HFFc6 (cell line): ENCODE data around the gene AKT1. TPM values are rescaled to one million over a fixed set of nuclear protein-coding genes. Genes with fewer than 3 reads are reported as not detected.
"Not testable (repeated sequence)": the region's sequence is repeated elsewhere in the genome, so short reads cannot be mapped to it uniquely, and the experiment has no call there.

Source experiments
- DNase-seq: peaks from one replicate; pipeline ENCODE4 v3.0.0-alpha.2; 2018
- H3K27ac Mint-ChIP-seq: 2 replicates; pipeline ENCODE4 v1.8.0; 2020; ENCODE audit warnings: mild to moderate bottlenecking, mixed read lengths
- H3K27me3 Mint-ChIP-seq: 2 replicates; pipeline ENCODE4 v1.8.0; 2021; ENCODE audit warnings: mild to moderate bottlenecking, moderate library complexity, mixed read lengths; ENCODE audit not compliant: insufficient read depth
- H3K36me3 Mint-ChIP-seq: 2 replicates; pipeline ENCODE4 v1.8.0; 2021; ENCODE audit warnings: low read depth, mixed read lengths
- H3K4me1 Mint-ChIP-seq: 2 replicates; pipeline ENCODE4 v1.8.0; 2020; ENCODE audit warnings: low read depth, mixed read lengths
- H3K4me3 Mint-ChIP-seq: 2 replicates; pipeline ENCODE4 v1.8.0; 2020; ENCODE audit warnings: mild to moderate bottlenecking, moderate library complexity, mixed read lengths
- H3K9me3 Mint-ChIP-seq: 2 replicates; pipeline ENCODE4 v1.8.0; 2020; ENCODE audit warnings: mild to moderate bottlenecking, mixed read lengths
- CTCF ChIP-seq: fragments of 200-600 bp; sonication (generic); IDR thresholded peaks from 2 replicates; pipeline ENCODE4 v1.5.0; 2021; ENCODE audit warnings: antibody characterized with exemption, mild to moderate bottlenecking
- total RNA-seq, 6 experiments: library from RNA; stranded (reverse); fragmentation: NEBNext Ultra II Directional; extraction: Animal tissue kit (Norgen Biotek cat#: 25700); gene quantifications; 2 replicates in 1 of 6; 3 replicates in 5 of 6; pipeline ENCODE4 v1.2.3, GENCODE V29; 2021

The AKT1 gene
- total RNA-seq, 6 experiments from 2014 or later: 164 to 191 (median 173) TPM

- no peak for DNase-seq
- no peak for TF ChIP-seq CTCF
- no peaks in the 10 kb centered on the region for H3K36me3 Mint-ChIP-seq
- H3K4me1 Mint-ChIP-seq: peaks cover 12% of the 10 kb centered on the region
- no peak overlapping the region for H3K4me3 Mint-ChIP-seq
- H3K27ac Mint-ChIP-seq: no peak overlapping the region
- peaks cover 23% of the 10 kb centered on the region for H3K27me3 Mint-ChIP-seq
- peaks cover 7% of the 10 kb centered on the region for H3K9me3 Mint-ChIP-seq
Measured at GRCh38 chr14:104732931-104733681, 62.4 kb downstream of the AKT1 start.

DNA sequence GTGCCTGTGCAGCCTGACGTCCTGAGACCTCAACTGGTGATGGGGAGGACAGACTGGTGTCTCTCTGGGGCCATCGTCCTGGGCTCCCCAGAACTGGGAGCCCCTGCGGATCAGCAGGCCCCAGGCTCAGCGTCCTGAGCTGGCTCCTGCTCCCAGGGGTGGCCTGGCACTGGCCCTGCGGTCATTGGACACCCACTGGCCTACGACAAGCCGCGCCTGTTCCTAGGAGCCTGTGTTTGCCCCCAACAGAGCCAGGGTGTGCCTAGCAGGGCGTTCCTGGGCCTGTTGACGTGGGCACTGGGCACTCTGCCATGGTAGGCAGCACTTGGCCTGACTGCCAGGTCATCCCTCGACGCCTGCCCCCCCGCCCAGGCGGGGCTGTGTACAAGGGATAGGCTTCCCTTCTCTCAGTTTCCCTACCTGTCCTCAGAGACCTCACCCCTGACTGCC is 63.2 kb downstream of the AKT1 start:
- H3K27me3 Mint-ChIP-seq: peaks cover 23% of the 10 kb centered on the region
- H3K27ac Mint-ChIP-seq: no peak overlapping the region
- H3K36me3 Mint-ChIP-seq: no peaks in the 10 kb centered on the region
- no peak for DNase-seq
- peaks cover 12% of the 10 kb centered on the region for H3K4me1 Mint-ChIP-seq
- H3K4me3 Mint-ChIP-seq: no peak overlapping the region
- peaks cover 7% of the 10 kb centered on the region for H3K9me3 Mint-ChIP-seq
- no peak for TF ChIP-seq CTCF

DNA sequence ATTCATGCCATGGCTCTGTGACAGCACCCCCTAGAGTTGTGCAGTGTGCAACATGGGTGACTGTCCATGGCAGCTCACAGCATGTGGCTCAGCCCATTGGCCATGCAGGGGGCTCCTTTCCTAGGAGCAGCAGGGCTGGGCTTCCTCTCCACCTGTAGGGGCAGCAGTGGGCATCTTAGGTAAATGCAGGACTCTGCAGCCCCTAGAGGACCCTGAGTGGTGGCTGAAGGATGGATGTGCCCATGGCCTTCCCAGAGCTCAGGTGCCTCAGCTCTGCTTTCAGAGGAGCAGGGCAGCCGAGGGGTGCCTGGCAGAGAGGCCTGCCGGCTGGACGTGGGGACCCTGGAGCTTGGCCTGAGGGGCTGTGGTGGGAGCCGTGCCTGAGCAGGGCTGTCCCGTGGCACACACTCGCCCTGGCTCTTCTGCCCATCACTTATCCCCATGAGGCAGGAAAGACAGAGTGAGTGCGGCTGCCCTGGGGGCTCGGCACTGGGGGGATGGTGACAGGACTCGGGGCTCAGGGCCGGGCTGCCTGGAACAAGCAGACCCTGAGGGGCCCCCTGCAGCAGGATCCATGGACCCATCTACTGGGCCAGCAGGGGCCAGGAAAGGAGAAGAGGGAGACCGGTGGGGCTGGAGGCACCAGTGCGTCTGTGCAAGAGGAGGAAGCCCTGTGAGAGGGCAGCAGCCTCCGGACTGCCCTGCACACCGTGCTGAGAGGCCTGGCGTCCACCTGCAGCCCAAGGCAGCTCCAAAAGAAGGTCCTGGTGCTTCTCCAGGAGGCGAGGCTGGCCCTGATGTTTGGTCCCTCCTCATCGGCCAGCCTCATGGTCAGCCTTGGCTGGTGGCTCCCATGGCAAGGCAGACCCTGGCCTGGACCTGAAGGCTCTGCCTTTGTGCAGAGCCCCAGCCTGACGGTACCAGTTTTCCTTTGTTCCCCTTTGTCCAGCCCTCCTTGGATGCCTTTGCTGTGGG is 63.9 kb downstream of the AKT1 start:
- no peak overlapping the region for H3K4me3 Mint-ChIP-seq
- peak; percentile 16 for DNase-seq
- peaks cover 11% of the 10 kb centered on the region for H3K4me1 Mint-ChIP-seq

DNA sequence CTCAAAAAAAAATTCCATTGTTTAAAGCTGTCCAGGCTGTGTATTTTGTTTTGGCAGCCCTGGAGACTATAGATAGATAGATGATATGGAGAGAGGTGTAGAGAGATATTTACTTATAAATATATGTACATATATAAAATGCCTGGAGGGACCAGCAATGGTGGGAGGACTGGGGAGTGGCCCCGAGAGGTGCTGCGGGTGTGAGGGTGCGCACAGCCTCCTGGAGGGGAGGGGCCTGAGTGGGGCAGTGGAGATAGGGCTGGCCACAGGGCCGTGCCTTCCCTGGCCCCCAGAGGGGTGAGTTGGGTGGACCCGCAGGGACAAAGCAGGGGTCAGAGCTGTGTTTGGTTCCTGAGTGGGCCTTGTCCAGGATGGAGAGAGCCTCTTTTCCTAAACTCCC is 65.1 kb downstream of the AKT1 start:
- H3K4me3 Mint-ChIP-seq: no peak overlapping the region
- no peak overlapping the region for H3K27ac Mint-ChIP-seq
- DNase-seq: no peak
- peaks cover 7% of the 10 kb centered on the region for H3K9me3 Mint-ChIP-seq
- peaks cover 26% of the 10 kb centered on the region for H3K27me3 Mint-ChIP-seq
- H3K36me3 Mint-ChIP-seq: no peaks in the 10 kb centered on the region
- no peak for TF ChIP-seq CTCF
- H3K4me1 Mint-ChIP-seq: no peaks in the 10 kb centered on the region; the same call in 1 of the 2 replicates

More for the DNA sequence above, 63.9 kb downstream of the AKT1 start:
- H3K27me3 Mint-ChIP-seq: peaks cover 24% of the 10 kb centered on the region
- TF ChIP-seq CTCF: peak; percentile 73
- no peak overlapping the region for H3K27ac Mint-ChIP-seq
- H3K9me3 Mint-ChIP-seq: peaks cover 7% of the 10 kb centered on the region
- no peaks in the 10 kb centered on the region for H3K36me3 Mint-ChIP-seq

DNA sequence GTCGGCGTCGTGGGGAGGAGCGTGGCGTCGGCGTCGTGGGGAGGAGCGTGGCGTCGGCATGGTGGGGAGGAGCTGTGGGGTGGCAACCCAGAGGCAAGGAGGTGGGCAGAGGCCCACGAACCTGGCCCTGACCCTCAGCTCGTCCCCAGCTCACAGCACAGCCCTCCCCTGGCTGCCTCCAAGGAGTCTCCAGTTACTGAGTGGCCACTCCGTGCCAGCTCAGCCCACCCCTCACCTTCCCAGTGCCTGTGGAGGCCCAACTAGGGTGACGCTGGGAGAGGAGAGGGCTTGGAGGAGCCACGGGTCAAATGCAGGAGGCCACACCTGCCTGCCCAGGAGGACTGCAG is 65.7 kb downstream of the AKT1 start:
- Mint-ChIP-seq H3K27me3 (peaks cover 31% of the 10 kb centered on the region), H3K4me1 (no peaks in the 10 kb centered on the region), H3K27ac (no peak overlapping the region), H3K36me3 (no peaks in the 10 kb centered on the region), H3K4me3 (no peak overlapping the region), H3K9me3 (peaks cover 7% of the 10 kb centered on the region)
- DNase-seq: no peak
- TF ChIP-seq CTCF: no peak

DNA sequence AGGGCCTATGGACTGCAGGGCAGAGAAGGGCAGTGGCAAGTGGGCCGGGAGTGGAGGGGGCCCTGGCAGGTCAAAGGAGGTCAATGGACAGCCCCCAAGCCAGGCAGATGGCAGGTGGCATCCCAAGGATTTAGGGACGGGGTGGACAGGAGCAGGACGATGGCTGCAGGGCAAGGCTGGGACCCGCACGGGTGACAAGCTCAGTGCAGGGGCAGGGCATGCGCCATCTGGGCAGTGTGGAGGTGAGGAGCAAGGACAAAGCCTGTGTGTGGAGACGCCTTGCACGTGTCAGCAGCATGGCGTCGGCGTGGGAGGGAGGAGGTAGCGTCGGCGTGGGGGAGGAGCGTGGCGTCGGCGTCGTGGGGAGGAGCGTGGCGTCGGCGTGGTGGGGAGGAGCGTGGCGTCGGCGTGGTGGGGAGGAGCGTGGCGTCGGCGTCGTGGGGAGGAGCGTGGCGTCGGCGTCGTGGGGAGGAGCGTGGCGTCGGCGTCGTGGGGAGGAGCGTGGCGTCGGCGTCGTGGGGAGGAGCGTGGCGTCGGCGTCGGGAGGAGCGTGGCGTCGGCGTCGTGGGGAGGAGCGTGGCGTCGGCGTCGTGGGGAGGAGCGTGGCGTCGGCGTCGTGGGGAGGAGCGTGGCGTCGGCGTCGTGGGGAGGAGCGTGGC is 66.2 kb downstream of the AKT1 start:
- not testable (repeated sequence) for H3K4me1 Mint-ChIP-seq, H3K36me3 Mint-ChIP-seq, H3K9me3 Mint-ChIP-seq, DNase-seq
- peak overlapping the region; percentile 64; the same call in 1 of the 2 replicates for H3K4me3 Mint-ChIP-seq
- peak overlapping the region; percentile 29; the same call in 1 of the 2 replicates for H3K27ac Mint-ChIP-seq
- peaks cover 32% of the 10 kb centered on the region for H3K27me3 Mint-ChIP-seq
